ENCODE results near the gene GLT8D2.

Gene GLT8D2

DNA sequence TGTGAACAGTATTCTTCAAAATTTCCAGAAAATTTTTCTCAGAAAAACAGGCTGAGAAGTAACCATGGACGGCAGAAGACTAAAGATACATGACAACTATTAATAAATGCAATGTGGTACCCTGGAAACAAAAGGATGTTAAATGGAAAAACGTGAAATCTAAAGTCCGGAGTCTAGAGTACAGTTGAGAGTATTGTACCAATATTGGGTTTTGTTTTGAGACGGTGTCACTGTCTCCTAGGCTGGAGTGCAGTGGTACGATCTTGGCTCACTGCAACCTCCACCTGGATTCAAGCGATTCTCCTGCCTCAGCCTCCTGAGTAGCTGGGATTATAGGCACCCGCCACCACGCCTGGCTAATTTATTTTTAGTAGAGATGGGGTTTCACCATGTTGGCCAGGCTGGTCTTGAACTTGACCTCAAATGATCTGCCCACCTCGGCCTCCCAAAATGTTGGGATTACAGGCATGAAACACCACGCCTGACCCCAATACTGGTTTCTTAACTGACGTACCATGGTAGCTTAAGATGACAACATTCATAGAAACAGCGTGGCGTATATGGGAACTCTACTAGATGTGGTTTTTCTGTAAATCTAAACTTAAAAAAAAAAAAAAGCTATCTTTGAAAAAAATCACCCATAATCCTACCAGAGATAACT is 101.1 kb downstream of the GLT8D2 start:
- DNase-seq (ENCODE audit: low spot score) = no peak

DNA sequence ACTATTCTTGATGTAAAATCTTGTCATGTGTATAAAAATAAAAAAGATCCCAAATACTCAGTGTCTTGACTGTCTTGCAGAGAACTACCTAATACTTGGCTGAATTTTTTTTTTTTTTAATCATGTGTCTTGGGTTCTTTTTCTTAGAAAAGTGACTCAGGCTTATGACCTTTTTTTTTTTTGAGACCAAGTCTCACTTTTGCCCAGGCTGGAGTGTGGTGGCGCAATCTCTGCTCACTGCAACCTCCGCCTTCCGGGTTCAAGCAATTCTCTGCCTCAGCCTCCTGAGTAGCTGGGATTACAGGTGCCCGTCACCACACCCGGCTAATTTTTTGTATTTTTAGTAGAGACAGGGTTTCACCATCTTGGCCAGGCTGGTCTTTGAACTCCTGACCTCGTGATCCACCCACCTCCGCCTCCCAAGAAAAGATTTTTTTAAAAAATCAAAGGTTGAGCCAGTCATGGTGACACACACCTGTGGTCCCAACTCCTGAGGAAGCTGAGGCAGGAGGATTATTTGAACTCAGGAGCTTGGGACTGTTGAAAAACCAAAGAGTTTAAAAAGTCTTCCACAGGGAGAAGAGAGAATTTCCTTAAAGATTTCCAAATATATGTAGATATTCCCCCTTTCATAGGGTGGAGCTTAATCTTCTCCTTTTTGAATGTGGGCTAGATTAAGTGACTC is 102.0 kb downstream of the GLT8D2 start:
- no peak for DNase-seq (ENCODE audit: low spot score)

- no peak for DNase-seq (ENCODE audit: low spot score)
Measured at GRCh38 chr12:103944964-103945363, 105.0 kb downstream of the GLT8D2 start.
